D341Med (cell line): ENCODE results near the gene MLXIP.
"Not testable (repeated sequence)": the region's sequence is repeated elsewhere in the genome, so short reads cannot be mapped to it uniquely, and the experiment has no call there.

Experiments
- DNase-seq: peaks from one replicate; pipeline ENCODE4 v3.0.0; 2012; ENCODE audit warnings: low spot score

MLXIP gene

GRCh38 chr12:122078141-122079032 is at the start of gene MLXIP:
MLXIP (plus strand) TSS chr12:122078756; CDS start chr12:122078854, 98 bp downstream.
- DNase-seq, result peak; percentile 99

GRCh38 chr12:122028905-122029560 is 49.5 kb upstream of the MLXIP start:
- no peak for DNase-seq

- no peak for DNase-seq
These were observed 48.7 kb upstream of the MLXIP start for GRCh38 chr12:122029620-122030423.

GRCh38 chr12:122030424-122031035 is 48.0 kb upstream of the MLXIP start:
- no peak for DNase-seq

- peak; percentile 88 for DNase-seq
These were observed 47.0 kb upstream of the MLXIP start for GRCh38 chr12:122031342-122032216.

- DNase-seq, result no peak
These were observed 46.0 kb upstream of the MLXIP start for GRCh38 chr12:122032580-122032979.

GRCh38 chr12:122035292-122035691 is 43.3 kb upstream of the MLXIP start:
- no peak for DNase-seq

- no peak for DNase-seq
These were observed 42.4 kb upstream of the MLXIP start for GRCh38 chr12:122036153-122036552.

GRCh38 chr12:122040579-122041386 is 37.8 kb upstream of the MLXIP start:
- no peak for DNase-seq

GRCh38 chr12:122041458-122041857 is 37.1 kb upstream of the MLXIP start:
- not testable (repeated sequence) for DNase-seq

- no peak for DNase-seq
These were observed 35.6 kb upstream of the MLXIP start for GRCh38 chr12:122042910-122043309.

- DNase-seq, result no peak
These were observed 35.1 kb upstream of the MLXIP start for GRCh38 chr12:122043476-122043875.

GRCh38 chr12:122045262-122045661 is 33.3 kb upstream of the MLXIP start:
- no peak for DNase-seq

GRCh38 chr12:122046145-122046544 is 32.4 kb upstream of the MLXIP start:
- DNase-seq, result no peak

- DNase-seq, result no peak
These were observed 30.4 kb upstream of the MLXIP start for GRCh38 chr12:122048151-122048550.

GRCh38 chr12:122049827-122050226 is 28.7 kb upstream of the MLXIP start:
- no peak for DNase-seq

GRCh38 chr12:122050706-122051105 is 27.9 kb upstream of the MLXIP start:
- peak; percentile 12 for DNase-seq

- DNase-seq, result peak; percentile 17
These were observed 27.2 kb upstream of the MLXIP start for GRCh38 chr12:122051231-122051876.

- no peak for DNase-seq
These were observed 26.3 kb upstream of the MLXIP start for GRCh38 chr12:122052285-122052684.
